ENCODE measurements around the gene MALT1.

GRCh38 chr18:58639237-58639636, 32.0 kb upstream of the MALT1 start:
- TF ChIP-seq CTCF (IDR thresholded peaks at IDR 0.05), result no peak
- TF ChIP-seq POLR2AphosphoS5 (IDR thresholded peaks at IDR 0.05; ENCODE audit: low read depth, low read length), result no peak
- TF ChIP-seq REST (IDR thresholded peaks at IDR 0.05; ENCODE audit: insufficient read depth in 1 of 2, low read depth in 2 of 2, low read length in 1 of 2), result no peak
- no peak for TF ChIP-seq SIN3A (IDR thresholded peaks at IDR 0.05; ENCODE audit: borderline replicate concordance, insufficient read depth, low read depth, low read length)
